Measurements from ENCODE around the gene PVALEF.

PVALEF gene

DNA sequence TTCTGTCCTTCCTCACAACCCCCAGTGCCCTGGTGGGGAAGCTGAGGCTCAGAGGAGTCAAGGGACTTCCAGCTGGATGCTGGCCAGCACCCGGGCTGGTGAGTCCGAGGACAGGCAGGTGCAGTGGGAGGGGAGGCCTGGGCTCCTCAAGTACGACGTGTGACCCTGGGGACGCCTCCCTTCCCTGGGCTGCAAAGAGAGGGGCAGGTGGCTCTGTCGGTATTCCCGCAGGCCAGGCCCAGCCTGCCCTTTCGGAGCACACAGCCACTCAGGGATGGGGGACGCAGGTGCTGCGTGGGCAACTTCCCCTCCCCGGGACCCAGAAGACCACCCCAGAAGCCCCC, 33.1 kb upstream of the PVALEF start:
- no peaks in the 10 kb centered on the region for H3F3A ChIP-seq (ENCODE audit: insufficient read depth, low read length)
- H2AFZ ChIP-seq (ENCODE audit: low read length): no peak overlapping the region
- no peak for DNase-seq
- no peak overlapping the region for H3K9ac ChIP-seq (ENCODE audit: low read length)
- H3K27me3 ChIP-seq (replicated peaks; ENCODE audit: insufficient read depth, low read length): peaks cover 93% of the 10 kb centered on the region
- H3K9me3 ChIP-seq (replicated peaks; ENCODE audit: insufficient read depth, low read length): no peaks in the 10 kb centered on the region
- H3K4me3 ChIP-seq (ENCODE audit: low read length): no peak overlapping the region
- no peaks in the 10 kb centered on the region for H3K36me3 ChIP-seq (replicated peaks; ENCODE audit: insufficient read depth, low read length)
- H4K20me1 ChIP-seq (ENCODE audit: insufficient read depth, low read length): no peaks in the 10 kb centered on the region
- H3K4me2 ChIP-seq (ENCODE audit: low read depth, low read length): no peak overlapping the region
- H3K9me2 ChIP-seq (replicated peaks; ENCODE audit: insufficient read depth, low read length): no peaks in the 10 kb centered on the region
- H3K27ac ChIP-seq (ENCODE audit: low read length): no peak overlapping the region
- H3K79me2 ChIP-seq (ENCODE audit: low read length): no peaks in the 10 kb centered on the region
- TF ChIP-seq EZH2phosphoT487 (IDR thresholded peaks at IDR 0.05; ENCODE audit: low read length) (no peak), EZH2 (optimal IDR thresholded peaks at IDR 0.05; ENCODE audit: low read depth, low read length) (no peak)
- TF ChIP-seq, protein P1, sequence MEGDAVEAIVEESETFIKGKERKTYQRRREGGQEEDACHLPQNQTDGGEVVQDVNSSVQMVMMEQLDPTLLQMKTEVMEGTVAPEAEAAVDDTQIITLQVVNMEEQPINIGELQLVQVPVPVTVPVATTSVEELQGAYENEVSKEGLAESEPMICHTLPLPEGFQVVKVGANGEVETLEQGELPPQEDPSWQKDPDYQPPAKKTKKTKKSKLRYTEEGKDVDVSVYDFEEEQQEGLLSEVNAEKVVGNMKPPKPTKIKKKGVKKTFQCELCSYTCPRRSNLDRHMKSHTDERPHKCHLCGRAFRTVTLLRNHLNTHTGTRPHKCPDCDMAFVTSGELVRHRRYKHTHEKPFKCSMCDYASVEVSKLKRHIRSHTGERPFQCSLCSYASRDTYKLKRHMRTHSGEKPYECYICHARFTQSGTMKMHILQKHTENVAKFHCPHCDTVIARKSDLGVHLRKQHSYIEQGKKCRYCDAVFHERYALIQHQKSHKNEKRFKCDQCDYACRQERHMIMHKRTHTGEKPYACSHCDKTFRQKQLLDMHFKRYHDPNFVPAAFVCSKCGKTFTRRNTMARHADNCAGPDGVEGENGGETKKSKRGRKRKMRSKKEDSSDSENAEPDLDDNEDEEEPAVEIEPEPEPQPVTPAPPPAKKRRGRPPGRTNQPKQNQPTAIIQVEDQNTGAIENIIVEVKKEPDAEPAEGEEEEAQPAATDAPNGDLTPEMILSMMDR (IDR thresholded peaks at IDR 0.05; ENCODE audit: low read length): no peak
- no peaks in the 10 kb centered on the region for H3K4me1 ChIP-seq (ENCODE audit: low read length)

- Histone ChIP-seq H3K9ac (ENCODE audit: low read length) (no peak overlapping the region), H3K36me3 (replicated peaks; ENCODE audit: insufficient read depth, low read length) (no peaks in the 10 kb centered on the region), H3K9me2 (replicated peaks; ENCODE audit: insufficient read depth, low read length) (no peaks in the 10 kb centered on the region), H3K79me2 (ENCODE audit: low read length) (no peaks in the 10 kb centered on the region), H3K4me2 (ENCODE audit: low read depth, low read length) (no peak overlapping the region), H3K4me3 (ENCODE audit: low read length) (no peak overlapping the region), H3F3A (ENCODE audit: insufficient read depth, low read length) (no peaks in the 10 kb centered on the region), H3K27ac (ENCODE audit: low read length) (no peak overlapping the region), H2AFZ (ENCODE audit: low read length) (no peak overlapping the region), H3K9me3 (replicated peaks; ENCODE audit: insufficient read depth, low read length) (no peaks in the 10 kb centered on the region), H3K4me1 (ENCODE audit: low read length) (no peaks in the 10 kb centered on the region), H3K27me3 (replicated peaks; ENCODE audit: insufficient read depth, low read length) (peaks cover 85% of the 10 kb centered on the region), H4K20me1 (ENCODE audit: insufficient read depth, low read length) (no peaks in the 10 kb centered on the region)
- TF ChIP-seq EZH2 (optimal IDR thresholded peaks at IDR 0.05; ENCODE audit: low read depth, low read length) (no peak), EZH2phosphoT487 (IDR thresholded peaks at IDR 0.05; ENCODE audit: low read length) (no peak)
- TF ChIP-seq, protein P1 (IDR thresholded peaks at IDR 0.05; ENCODE audit: low read length): no peak
- DNase-seq: no peak
Observed at GRCh38 chr17:81132770-81133723, 32.3 kb upstream of the PVALEF start.

GRCh38 chr17:81134064-81134781, 31.1 kb upstream of the PVALEF start:
- no peak overlapping the region for H3K4me3 ChIP-seq (ENCODE audit: low read length)
- TF ChIP-seq, protein P1 (IDR thresholded peaks at IDR 0.05; ENCODE audit: low read length): no peak
- TF ChIP-seq EZH2 (optimal IDR thresholded peaks at IDR 0.05; ENCODE audit: low read depth, low read length) (no peak), EZH2phosphoT487 (IDR thresholded peaks at IDR 0.05; ENCODE audit: low read length) (no peak)

More at GRCh38 chr17:81134064-81134781, 31.1 kb upstream of the PVALEF start:
- H3K27ac ChIP-seq (ENCODE audit: low read length): no peak overlapping the region
- H2AFZ ChIP-seq (ENCODE audit: low read length): no peak overlapping the region
- H3K4me1 ChIP-seq (ENCODE audit: low read length): no peaks in the 10 kb centered on the region
- no peak for DNase-seq
- peaks cover 76% of the 10 kb centered on the region for H3K27me3 ChIP-seq (replicated peaks; ENCODE audit: insufficient read depth, low read length)
- H3K79me2 ChIP-seq (ENCODE audit: low read length): no peaks in the 10 kb centered on the region
- no peak overlapping the region for H3K4me2 ChIP-seq (ENCODE audit: low read depth, low read length)
- no peaks in the 10 kb centered on the region for H3K36me3 ChIP-seq (replicated peaks; ENCODE audit: insufficient read depth, low read length)
- H3K9me3 ChIP-seq (replicated peaks; ENCODE audit: insufficient read depth, low read length): no peaks in the 10 kb centered on the region
- H3K9me2 ChIP-seq (replicated peaks; ENCODE audit: insufficient read depth, low read length): no peaks in the 10 kb centered on the region
- H4K20me1 ChIP-seq (ENCODE audit: insufficient read depth, low read length): no peaks in the 10 kb centered on the region
- no peak overlapping the region for H3K9ac ChIP-seq (ENCODE audit: low read length)
- H3F3A ChIP-seq (ENCODE audit: insufficient read depth, low read length): no peaks in the 10 kb centered on the region

Measured in MM.1S (cell line).